Ovary (tissue), 9 donors: ENCODE measurements around the gene NR2E3. TPM values are rescaled to one million over a fixed set of nuclear protein-coding genes. Genes with fewer than 3 reads are reported as not detected.

Source experiments
- DNase-seq, 5 donors: peaks; one replicate each; pipeline ENCODE4 v3.0.0-alpha.2; 2019 to 2020
- H3K27ac ChIP-seq, 2 donors: fragments of 200-600 bp; one replicate each; pipeline versions ENCODE4 v1.5.1 to v1.8.0; 2019 to 2022
- H3K27me3 ChIP-seq: fragments of 200-600 bp; one replicate; pipeline ENCODE4 v1.8.0; 2022
- H3K36me3 ChIP-seq: fragments of 200-600 bp; sonication (generic); one replicate; pipeline ENCODE4 v1.5.1; 2019
- H3K4me1 ChIP-seq: one replicate; pipeline ENCODE4 v1.8.1; 2013; ENCODE audit warnings: mild to moderate bottlenecking, moderate library complexity; ENCODE audit not compliant: insufficient read depth
- H3K4me3 ChIP-seq: fragments of 200-600 bp; sonication (generic); one replicate; pipeline ENCODE4 v1.5.1; 2017
- H3K9me3 ChIP-seq, 2 donors: fragments of 200-600 bp in 1 of 2; sonication (generic) in 1 of 2; one replicate each; pipeline versions ENCODE4 v1.5.1 to v1.8.1; 2013 to 2019; ENCODE audit warnings: mild to moderate bottlenecking in 1 of 2, moderate library complexity in 1 of 2
- CTCF ChIP-seq, 3 donors: fragments of 450-650 bp in 2 of 3; fragments of 200-600 bp in 1 of 3; IDR thresholded peaks; one replicate each; pipeline versions ENCODE4 v1.5.1 to v1.8.0; 2016 to 2022; ENCODE audit warnings: antibody characterized with exemption in 3 of 3, mild to moderate bottlenecking in 1 of 3
- EP300 ChIP-seq: sonication (generic); formaldehyde crosslinking; IDR thresholded peaks from one replicate; pipeline ENCODE4 v1.6.1; 2017; ENCODE audit warnings: antibody characterized with exemption
- POLR2A ChIP-seq: fragments of 450-650 bp; IDR thresholded peaks from one replicate; pipeline ENCODE4 v1.6.1; 2017; ENCODE audit warnings: antibody characterized with exemption, mild to moderate bottlenecking, moderate library complexity
- WGBS, 3 donors: extraction: QIAGEN DNeasy Blood & Tissue Kit in 1 of 3; methylation state at CpG; one replicate each; pipeline versions ENCODE4 v1.1.5 to v1.1.7; 2013 to 2017; 5-methylcytosine and 5-hydroxymethylcytosine counted together
- intact Hi-C, 4 donors: fragments of 100-400 bp; cut with DNase I; formaldehyde crosslinking; loops; one replicate each; pipeline versions ENCODE4 v1.11.0 to v1.15.1; 2022 to 2023
- polyA plus RNA-seq, 2 donors: library from polyadenylated mRNA; stranded (reverse); fragments of 200-250 nt in 1 of 2; fragments of 350-450 nt in 1 of 2; fragmentation: Illumina TruSeq in 1 of 2; extraction: RNeasy Lipid Tissue Mini Kit (QIAGEN cat#74804) in 1 of 2; gene quantifications; one replicate each; pipeline ENCODE4 v1.2.3, GENCODE V29; 2013 to 2014
- total RNA-seq, 7 donors: library from RNA; depleted of rRNA in 2 of 7; stranded (reverse); fragments of >200 nt in 2 of 7; fragmentation: NEBNext Ultra II Directional in 3 of 7; extraction: Animal tissue kit (Norgen Biotek cat#: 25700) in 3 of 7; gene quantifications; one replicate each; pipeline versions ENCODE4 v1.1.0 to v1.2.4, GENCODE V29; 2016 to 2023
- donor health status: DM: no; HTN: no; CAD: no; lungs with moderate emphysema.
- donor health status: DM: no; HTN: no; CAD: no.
- donor health status: Bipolar disorder and iron deficiency.
- donor health status: DM: yes; HTN: yes; CAD: no.
- donor health status: DM: no; HTN: no; CAD: no.
- donor health status: DM: yes; HTN: yes; CAD: no.

The NR2E3 gene
- total and polyA plus RNA-seq, 9 donors = 0.04 to 0.69 (median 0.22) TPM; not detected in 5

GRCh38 chr15:71782422-71783165 is 27.8 kb upstream of the NR2E3 start:
- no peaks in the 10 kb centered on the region for H3K36me3 ChIP-seq

DNA sequence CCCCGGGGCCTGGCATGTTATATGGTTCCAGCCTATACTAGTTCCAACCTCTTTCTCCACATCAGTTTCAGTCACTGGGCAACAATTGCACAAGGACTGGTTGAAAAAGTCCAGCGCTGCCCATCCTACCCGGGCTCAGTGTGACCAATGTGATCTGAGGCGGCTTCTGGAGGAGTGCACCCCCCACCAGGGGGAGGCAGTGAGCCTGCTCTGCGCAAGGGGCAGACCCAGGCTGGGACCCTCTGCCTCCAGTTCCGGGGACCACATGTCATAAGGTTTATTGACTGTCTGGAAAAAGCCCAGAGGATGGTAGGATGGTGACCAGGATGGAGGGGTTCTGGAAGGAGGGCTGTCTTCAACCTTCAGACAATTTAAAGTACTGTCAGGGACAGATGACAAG is 25.6 kb upstream of the NR2E3 start:
- TF ChIP-seq EP300 (no peak), POLR2A (no peak), CTCF (IDR thresholded peaks at IDR 0.05) (no peak)
- intact Hi-C loops = no loop called here
- DNase-seq = no peak
- WGBS, 3 donors = 73 to 81% (median 75%) methylated on average over 6 of the region's 6 CpGs
- Histone ChIP-seq H3K36me3 (no peaks in the 10 kb centered on the region), H3K27me3 (no peaks in the 10 kb centered on the region), H3K4me3 (no peak overlapping the region), H3K9me3 (no peaks in the 10 kb centered on the region), H3K4me1 (peaks cover 2% of the 10 kb centered on the region), H3K27ac (no peak overlapping the region)

More at GRCh38 chr15:71782422-71783165, 27.8 kb upstream of the NR2E3 start:
- 78 to 84% (median 81%) methylated on average over 10 of the region's 10 CpGs for WGBS, 3 donors
- Histone ChIP-seq H3K4me1 (peaks cover 2% of the 10 kb centered on the region), H3K27ac (no peak overlapping the region), H3K4me3 (no peak overlapping the region), H3K9me3 (no peaks in the 10 kb centered on the region), H3K27me3 (no peaks in the 10 kb centered on the region)
- no peak for TF ChIP-seq EP300
- TF ChIP-seq POLR2A = no peak
- no peak for TF ChIP-seq CTCF (IDR thresholded peaks at IDR 0.05)
- intact Hi-C loops = no loop called here
- DNase-seq = no peak

GRCh38 chr15:71785996-71786395 is 24.4 kb upstream of the NR2E3 start:
- Histone ChIP-seq H3K9me3 (no peaks in the 10 kb centered on the region), H3K27ac (no peak overlapping the region), H3K36me3 (no peaks in the 10 kb centered on the region), H3K4me1 (no peaks in the 10 kb centered on the region), H3K4me3 (no peak overlapping the region), H3K27me3 (no peaks in the 10 kb centered on the region)
- intact Hi-C loops = no loop called here
- DNase-seq = no peak
- no peak for TF ChIP-seq CTCF (IDR thresholded peaks at IDR 0.05)
- TF ChIP-seq EP300 = no peak
- TF ChIP-seq POLR2A = no peak
- WGBS, 3 donors = 82 to 88% (median 86%) methylated on average over 2 of the region's 2 CpGs

GRCh38 chr15:71786673-71787072 is 23.7 kb upstream of the NR2E3 start:
- H3K36me3 ChIP-seq = no peaks in the 10 kb centered on the region
- WGBS, 3 donors = 79 to 85% (median 84%) methylated on average over 7 of the region's 7 CpGs
- DNase-seq = no peak
- H3K4me3 ChIP-seq = no peak overlapping the region
- no peaks in the 10 kb centered on the region for H3K27me3 ChIP-seq
- no peaks in the 10 kb centered on the region for H3K9me3 ChIP-seq
- no peak for TF ChIP-seq CTCF (IDR thresholded peaks at IDR 0.05)
- no peak for TF ChIP-seq EP300
- no peak for TF ChIP-seq POLR2A
- no peaks in the 10 kb centered on the region for H3K4me1 ChIP-seq
- H3K27ac ChIP-seq = no peak overlapping the region
- intact Hi-C loops = no loop called here
